ENCODE data around the gene JMY.

The JMY gene

GRCh38 chr5:79287907-79288306, 52.0 kb downstream of the JMY start:
- DNase-seq (ENCODE audit: low spot score): no peak

- no peak for DNase-seq (ENCODE audit: low spot score)
These were observed 59.1 kb downstream of the JMY start for GRCh38 chr5:79295029-79295428.

GRCh38 chr5:79297661-79298060, 61.7 kb downstream of the JMY start:
- no peak for DNase-seq (ENCODE audit: low spot score)

GRCh38 chr5:79301046-79301712, 65.2 kb downstream of the JMY start:
- no peak for DNase-seq (ENCODE audit: low spot score)

GRCh38 chr5:79302454-79302853, 66.5 kb downstream of the JMY start:
- no peak for DNase-seq (ENCODE audit: low spot score)

- DNase-seq (ENCODE audit: low spot score): no peak
These were observed 69.8 kb downstream of the JMY start for GRCh38 chr5:79305706-79306105.

- DNase-seq (ENCODE audit: low spot score): no peak
These were observed 83.1 kb downstream of the JMY start for GRCh38 chr5:79318935-79319614.

GRCh38 chr5:79329453-79329852, 93.5 kb downstream of the JMY start:
- DNase-seq (ENCODE audit: low spot score): no peak

- DNase-seq (ENCODE audit: low spot score): no peak
These were observed 94.1 kb downstream of the JMY start for GRCh38 chr5:79330071-79330470.

- DNase-seq (ENCODE audit: low spot score): no peak
These were observed 98.1 kb downstream of the JMY start for GRCh38 chr5:79333852-79334557.

GRCh38 chr5:79346420-79346824, 110.5 kb downstream of the JMY start:
- no peak for DNase-seq (ENCODE audit: low spot score)

GRCh38 chr5:79349047-79349446, 113.1 kb downstream of the JMY start:
- no peak for DNase-seq (ENCODE audit: low spot score)

- DNase-seq (ENCODE audit: low spot score): no peak
These were observed 114.0 kb downstream of the JMY start for GRCh38 chr5:79349881-79350280.

GRCh38 chr5:79357398-79357797, 121.5 kb downstream of the JMY start:
- DNase-seq (ENCODE audit: low spot score): no peak
